Body of pancreas (tissue), 4 donors: ENCODE data around the gene MPI. TPM values are rescaled to one million over a fixed set of nuclear protein-coding genes. Genes with fewer than 3 reads are reported as not detected.
A peak's percentile ranks its signal among the peaks of the same experiment; 100 is the strongest.

ENCODE experiments used
- ATAC-seq: fragments of 150-250 bp; one replicate; pipeline ENCODE4 v1.9.1; 2016
- DNase-seq, 4 donors: peaks; one replicate each; pipeline ENCODE4 v3.0.0-alpha.2; 2019
- H3K27ac ChIP-seq, 4 donors: fragments of 200-600 bp; sonication (generic); 1 replicate in 3 of 4; 2 replicates in 1 of 4; pipeline versions ENCODE4 v1.5.1 to v1.6.1; 2016 to 2019; ENCODE audit warnings: mild to moderate bottlenecking in 1 of 4, mixed read lengths in 1 of 4, moderate library complexity in 1 of 4
- H3K27me3 ChIP-seq, 2 donors: fragments of 200-600 bp; sonication (generic); one replicate each; pipeline ENCODE4 v1.6.0; 2016; ENCODE audit warnings: mild to moderate bottlenecking in 1 of 2
- H3K36me3 ChIP-seq, 2 donors: fragments of 200-600 bp; sonication (generic); replicated peaks in 1 of 2; 2 replicates each; pipeline ENCODE4 v1.5.1; 2016; ENCODE audit warnings: low read depth in 2 of 2; ENCODE audit not compliant: insufficient read depth in 1 of 2
- H3K4me1 ChIP-seq: fragments of 200-600 bp; sonication (generic); one replicate; pipeline ENCODE4 v1.6.0; 2016
- H3K4me3 ChIP-seq, 2 donors: fragments of 200-600 bp; sonication (generic); 1 replicate in 1 of 2; 2 replicates in 1 of 2; pipeline ENCODE4 v1.5.1; 2016 to 2019
- H3K9me3 ChIP-seq, 3 donors: fragments of 200-600 bp; sonication (generic); 1 replicate in 2 of 3; 2 replicates in 1 of 3; pipeline ENCODE4 v1.5.1; 2016
- POLR2A ChIP-seq, 3 donors: fragments of 450-650 bp; IDR thresholded peaks; one replicate each; pipeline ENCODE4 v1.6.1; 2016; ENCODE audit warnings: antibody characterized with exemption in 3 of 3, mild to moderate bottlenecking in 2 of 3
- WGBS, 2 donors: methylation state at CpG; one replicate each; pipeline ENCODE4 v1.1.5; 2017; 5-methylcytosine and 5-hydroxymethylcytosine counted together
- intact Hi-C: fragments of 100-400 bp; cut with DNase I; formaldehyde crosslinking; loops from one replicate; pipeline ENCODE4 v1.15.1; 2023
- microRNA-seq, 2 donors: library from miRNA; unstranded; fragments of <30 nt; microRNA quantifications; one replicate each; pipeline ENCODE4, GENCODE V29; 2016; ENCODE audit warnings: borderline number of aligned reads in 2 of 2, borderline replicate concordance in 2 of 2
- small RNA-seq: library from RNA; depleted of rRNA; stranded (forward); fragments of <200 nt; gene quantifications from one replicate; pipeline ENCODE3, GENCODE V24; 2016
- total RNA-seq, 2 donors: library from RNA; depleted of rRNA; stranded (reverse); fragments of >200 nt; gene quantifications; one replicate each; pipeline ENCODE4 v1.1.0, GENCODE V29; 2016
- TF ChIP-seq, protein P1 (sequence below), 7 experiments: fragments of 450-650 bp in 4 of 7; fragments of 200-600 bp in 3 of 7; sonication (generic) in 3 of 7; IDR thresholded peaks; one replicate each; pipeline ENCODE4 v1.5.1; 2016 to 2019; ENCODE audit warnings: antibody characterized with exemption in 7 of 7

The MPI gene
- total RNA-seq, 2 donors from 2014 or later = 47.5 to 80.4 TPM

DNA sequence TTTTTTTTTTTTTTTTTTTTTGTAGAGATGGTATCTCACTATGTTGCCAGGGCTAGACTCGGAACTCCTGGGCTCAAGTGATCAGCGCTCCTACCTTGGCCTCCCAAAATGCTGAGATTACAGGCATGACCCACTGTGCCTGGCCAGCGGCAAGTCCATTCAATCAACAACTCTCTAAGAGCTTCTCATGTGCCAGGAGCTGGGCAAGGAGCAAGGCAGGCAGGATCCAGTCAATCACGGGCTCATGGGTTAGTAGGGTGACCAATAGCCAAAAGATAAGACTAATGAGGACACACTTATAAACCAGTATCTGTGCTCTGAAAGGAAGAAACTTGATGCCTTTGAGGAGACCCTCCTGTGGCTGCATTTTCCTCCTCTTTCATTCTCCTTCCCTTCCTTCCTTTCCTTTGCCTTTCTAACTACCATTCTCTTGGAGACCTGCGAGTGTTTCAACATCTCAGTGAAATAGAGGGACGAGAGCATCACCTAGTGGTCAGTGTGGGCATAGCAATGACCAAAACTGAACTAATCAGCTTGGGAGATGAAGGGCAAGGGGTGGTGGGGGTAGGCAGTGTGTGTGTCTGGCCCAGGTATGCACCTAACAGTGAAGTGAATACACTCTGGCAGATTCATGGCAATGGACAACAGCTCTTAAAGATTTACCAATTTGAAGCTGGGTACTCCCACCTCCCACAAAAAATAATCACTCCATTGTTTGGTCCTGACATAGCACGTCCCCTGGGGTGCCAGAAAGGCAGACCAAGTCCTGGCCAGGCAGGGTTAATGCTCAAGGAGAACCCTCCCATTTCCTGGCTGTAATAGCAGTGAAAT is 60.5 kb downstream of the MPI start:
- WGBS, 2 donors = 19 to 44% methylated on average over 5 to 7 of the region's 7 CpGs
- TF ChIP-seq, protein P1, sequence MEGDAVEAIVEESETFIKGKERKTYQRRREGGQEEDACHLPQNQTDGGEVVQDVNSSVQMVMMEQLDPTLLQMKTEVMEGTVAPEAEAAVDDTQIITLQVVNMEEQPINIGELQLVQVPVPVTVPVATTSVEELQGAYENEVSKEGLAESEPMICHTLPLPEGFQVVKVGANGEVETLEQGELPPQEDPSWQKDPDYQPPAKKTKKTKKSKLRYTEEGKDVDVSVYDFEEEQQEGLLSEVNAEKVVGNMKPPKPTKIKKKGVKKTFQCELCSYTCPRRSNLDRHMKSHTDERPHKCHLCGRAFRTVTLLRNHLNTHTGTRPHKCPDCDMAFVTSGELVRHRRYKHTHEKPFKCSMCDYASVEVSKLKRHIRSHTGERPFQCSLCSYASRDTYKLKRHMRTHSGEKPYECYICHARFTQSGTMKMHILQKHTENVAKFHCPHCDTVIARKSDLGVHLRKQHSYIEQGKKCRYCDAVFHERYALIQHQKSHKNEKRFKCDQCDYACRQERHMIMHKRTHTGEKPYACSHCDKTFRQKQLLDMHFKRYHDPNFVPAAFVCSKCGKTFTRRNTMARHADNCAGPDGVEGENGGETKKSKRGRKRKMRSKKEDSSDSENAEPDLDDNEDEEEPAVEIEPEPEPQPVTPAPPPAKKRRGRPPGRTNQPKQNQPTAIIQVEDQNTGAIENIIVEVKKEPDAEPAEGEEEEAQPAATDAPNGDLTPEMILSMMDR (IDR thresholded peaks at IDR 0.05) = peak; percentile 92 to 99 (median 98)
- TF ChIP-seq POLR2A (IDR thresholded peaks at IDR 0.05) = no peak
- Histone ChIP-seq H3K36me3 (no peaks in the 10 kb centered on the region), H3K27me3 (no peaks in the 10 kb centered on the region), H3K4me1 (peaks cover 15% of the 10 kb centered on the region), H3K9me3 (no peaks in the 10 kb centered on the region), H3K4me3 (no peak overlapping the region), H3K27ac (no peak overlapping the region)
- intact Hi-C loops = loop anchor here (5.0 kb wide), 1 partner anchor 178 kb away; no protein-coding TSS in a partner anchor
- peak; percentile 92 for ATAC-seq
- peak; percentile 78 to 89 (median 84) for DNase-seq

DNA sequence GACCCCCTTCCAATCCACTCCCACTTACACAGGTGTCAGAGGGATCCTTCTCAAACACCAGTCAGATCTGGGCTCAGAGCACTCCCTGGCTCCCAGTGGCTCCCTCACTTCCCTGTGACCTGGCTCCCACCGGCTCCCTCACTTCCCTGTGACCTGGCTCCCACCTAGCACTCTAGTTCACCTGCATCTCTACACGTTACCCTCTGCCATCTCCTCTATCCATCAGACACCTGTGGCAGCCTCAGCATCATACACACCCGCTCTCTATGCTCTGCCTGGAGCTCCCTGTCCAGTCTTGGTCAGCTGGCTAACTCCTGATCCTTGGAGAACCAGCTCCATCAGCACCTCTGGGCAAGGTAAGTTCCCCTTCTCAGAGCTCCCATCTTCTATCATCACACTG is 61.2 kb downstream of the MPI start:
- no peak overlapping the region for H3K4me3 ChIP-seq
- TF ChIP-seq, protein P1 (IDR thresholded peaks at IDR 0.05) = no peak
- no peak for TF ChIP-seq POLR2A (IDR thresholded peaks at IDR 0.05)
- DNase-seq = no peak
- no peak overlapping the region for H3K27ac ChIP-seq
- 57 to 61% methylated on average over 3 of the region's 3 CpGs for WGBS, 2 donors
- no peaks in the 10 kb centered on the region for H3K27me3 ChIP-seq
- no peak for ATAC-seq
- intact Hi-C loops = loop anchor here (5.0 kb wide), 1 partner anchor 179 kb away; no protein-coding TSS in a partner anchor
- H3K9me3 ChIP-seq = no peaks in the 10 kb centered on the region
- no peaks in the 10 kb centered on the region for H3K36me3 ChIP-seq
- peaks cover 22% of the 10 kb centered on the region for H3K4me1 ChIP-seq

Small RNAs within 50 kb of the gene (microRNA-seq; reads per million reads assigned to microRNA genes)
- gene MIR6882 = 0 to 0.93 reads per million in 2 donors

Small RNAs within 50 kb of the gene (small RNA-seq; reads per million reads assigned to genes)
- not detected for gene MIR6882

Other genes with a start within 250 kb of the MPI start
- 1 to 10 TPM; 6.7 to 9.2 TPM for gene EDC3, start 194.0 kb upstream of the MPI start, total RNA-seq
- gene CYP1A1, start 164.5 kb upstream of the MPI start, total RNA-seq = 1 to 10 TPM in 1 of 2 donors, not detected in 1; 1.6 TPM
- gene CYP1A2, start 141.2 kb upstream of the MPI start, total RNA-seq = not detected
- gene CSK, start 108.0 kb upstream of the MPI start, total RNA-seq = 10 to 100 TPM; 11.2 to 15.2 TPM
- gene LMAN1L, start 77.2 kb upstream of the MPI start, total RNA-seq = not detected
- not detected for gene CPLX3, start 63.4 kb upstream of the MPI start, total RNA-seq
- gene ULK3, start 46.9 kb upstream of the MPI start, total RNA-seq = 10 to 100 TPM; 74.2 to 76.3 TPM
- gene SCAMP2, start 16.7 kb upstream of the MPI start, total RNA-seq = 10 to 100 TPM; 33.5 to 36.9 TPM
- gene FAM219B, start 16.8 kb downstream of the MPI start, total RNA-seq = 10 to 100 TPM; 25.4 to 42.8 TPM
- gene COX5A, start 48.0 kb downstream of the MPI start, total RNA-seq = 10 to 100 TPM; 50.1 to 61.5 TPM
- 10 to 100 TPM in 1 of 2 donors, 1 to 10 TPM in 1; 9.1 to 11.5 TPM for gene RPP25, start 66.7 kb downstream of the MPI start, total RNA-seq
- gene SCAMP5, start 105.5 kb downstream of the MPI start, total RNA-seq = 10 to 100 TPM; 21.1 to 30.4 TPM
- 10 to 100 TPM; 12.5 to 13.2 TPM for gene PPCDC, start 133.5 kb downstream of the MPI start, total RNA-seq